Measurements from ENCODE around the gene PABPN1. TPM values are rescaled to one million over a fixed set of nuclear protein-coding genes. Genes with fewer than 3 reads are reported as not detected.

The PABPN1 gene
- total and polyA plus RNA-seq, 4 experiments from 2014 or later, result 91.7 to 196 (median 159) TPM

DNA sequence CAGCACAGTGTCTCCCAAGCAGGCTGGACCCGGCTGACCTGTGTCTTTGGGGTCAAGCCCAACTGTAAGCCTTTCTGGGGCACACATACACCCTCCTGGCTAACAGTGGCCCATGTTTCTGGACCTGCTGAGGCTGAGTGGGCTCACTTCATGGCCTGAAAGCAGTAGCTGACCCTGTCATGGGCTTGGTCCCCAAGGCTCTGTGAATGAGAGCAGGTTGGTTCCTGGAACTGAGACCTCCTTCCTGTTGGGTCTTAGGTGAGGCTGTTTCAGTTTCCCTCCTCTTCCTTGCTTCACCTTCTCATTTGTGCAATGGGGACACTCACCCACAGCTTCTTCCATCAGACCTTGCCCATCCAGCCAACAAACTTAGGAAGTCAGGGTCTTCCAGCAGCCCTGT is 50.6 kb downstream of the PABPN1 start:
- Mint-ChIP-seq H3K36me3 (no peaks in the 10 kb centered on the region), H3K4me3 (no peak overlapping the region)
- no peak for DNase-seq

DNA sequence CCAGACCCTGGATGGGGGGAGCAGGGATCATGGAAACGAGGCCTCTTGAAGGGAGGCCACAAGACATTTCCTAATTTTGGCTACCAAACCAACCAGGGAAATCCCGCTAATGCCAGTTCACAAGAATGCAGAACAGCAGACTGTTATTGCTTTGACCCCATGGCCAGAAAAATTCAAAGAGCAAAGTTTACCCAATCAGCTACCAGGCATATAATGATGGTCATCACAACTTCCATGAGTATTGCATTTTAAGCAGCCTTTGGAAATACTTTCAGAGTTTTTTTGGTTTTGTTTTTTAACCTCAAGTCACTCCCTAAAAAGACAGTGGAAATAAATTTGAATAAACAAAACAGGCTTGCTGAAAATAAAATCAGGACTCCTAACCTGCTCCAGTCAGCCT is 51.3 kb downstream of the PABPN1 start, which contains the start of gene IL25:
TSS of gene IL25 (plus strand) at position 301 of the 400 bp plus-strand sequence.
- H3K9me3 Mint-ChIP-seq, result no peaks in the 10 kb centered on the region

More for the DNA sequence above, 50.6 kb downstream of the PABPN1 start:
- no peak overlapping the region for H3K4me3 ChIP-seq (ENCODE audit: low read length in 2 of 2)
- CTCF ChIA-PET (ENCODE audit: partially characterized antibody), result interaction anchor here (1.0 kb wide), 1 partner anchor 11 kb away, joined by 3 read pairs; no protein-coding TSS in a partner anchor
- H3K27ac ChIP-seq (ENCODE audit: low read depth, low read length), result no peak overlapping the region
- peaks cover 6 to 10% of the 10 kb centered on the region in 2 donors for H3K27me3 Mint-ChIP-seq
- no peaks in the 10 kb centered on the region for H3K4me1 ChIP-seq (ENCODE audit: insufficient read depth, low read length)
- H3K4me1 Mint-ChIP-seq, result peaks cover 0 to 2% (median 0%) of the 10 kb centered on the region in 4 donors
- H3K27ac Mint-ChIP-seq, result no peak overlapping the region
- H3K36me3 ChIP-seq (ENCODE audit: insufficient read depth, low read length), result no peaks in the 10 kb centered on the region
- no peaks in the 10 kb centered on the region for H3K9me3 Mint-ChIP-seq
- no peaks in the 10 kb centered on the region for H3K27me3 ChIP-seq (ENCODE audit: insufficient read depth, low read length)
- intact Hi-C loops (cut with micrococcal nuclease), result no loop called here
- POLR2A ChIA-PET (ENCODE audit: partially characterized antibody), result no interaction called here
- no peaks in the 10 kb centered on the region for H3K9me3 ChIP-seq (ENCODE audit: control insufficient read depth in 1 of 2, low read length in 2 of 2)

DNA sequence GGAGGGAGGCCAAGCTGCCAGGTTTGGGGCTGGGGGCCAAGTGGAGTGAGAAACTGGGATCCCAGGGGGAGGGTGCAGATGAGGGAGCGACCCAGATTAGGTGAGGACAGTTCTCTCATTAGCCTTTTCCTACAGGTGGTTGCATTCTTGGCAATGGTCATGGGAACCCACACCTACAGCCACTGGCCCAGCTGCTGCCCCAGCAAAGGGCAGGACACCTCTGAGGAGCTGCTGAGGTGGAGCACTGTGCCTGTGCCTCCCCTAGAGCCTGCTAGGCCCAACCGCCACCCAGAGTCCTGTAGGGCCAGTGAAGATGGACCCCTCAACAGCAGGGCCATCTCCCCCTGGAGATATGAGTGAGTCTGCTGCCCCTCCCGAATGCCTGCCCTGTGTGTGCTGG is 51.8 kb downstream of the PABPN1 start:
- Histone ChIP-seq H3K4me3 (ENCODE audit: low read length in 2 of 2) (no peak overlapping the region), H3K9me3 (ENCODE audit: control insufficient read depth in 1 of 2, low read length in 2 of 2) (no peaks in the 10 kb centered on the region), H3K4me1 (ENCODE audit: insufficient read depth, low read length) (no peaks in the 10 kb centered on the region), H3K27me3 (ENCODE audit: insufficient read depth, low read length) (no peaks in the 10 kb centered on the region), H3K36me3 (ENCODE audit: insufficient read depth, low read length) (no peaks in the 10 kb centered on the region), H3K27ac (ENCODE audit: low read depth, low read length) (no peak overlapping the region)
- intact Hi-C loops (cut with micrococcal nuclease), result no loop called here
- DNase-seq, result no peak
- Mint-ChIP-seq H3K27ac (no peak overlapping the region), H3K4me3 (no peak overlapping the region), H3K4me1 (no peaks in the 10 kb centered on the region), H3K9me3 (no peaks in the 10 kb centered on the region), H3K27me3 (peaks cover 0 to 2% of the 10 kb centered on the region in 2 donors), H3K36me3 (no peaks in the 10 kb centered on the region)
- CTCF ChIA-PET (ENCODE audit: partially characterized antibody), result no interaction called here
- POLR2A ChIA-PET (ENCODE audit: partially characterized antibody), result no interaction called here

More for the DNA sequence above, 51.3 kb downstream of the PABPN1 start, which contains the start of gene IL25:
- Histone ChIP-seq H3K27ac (ENCODE audit: low read depth, low read length) (no peak within 1 kb of the TSS), H3K36me3 (ENCODE audit: insufficient read depth, low read length) (no peaks in the 10 kb centered on the region), H3K4me1 (ENCODE audit: insufficient read depth, low read length) (no peaks in the 10 kb centered on the region), H3K4me3 (ENCODE audit: low read length in 2 of 2) (no peak within 1 kb of the TSS), H3K27me3 (ENCODE audit: insufficient read depth, low read length) (no peaks in the 10 kb centered on the region), H3K9me3 (ENCODE audit: control insufficient read depth in 1 of 2, low read length in 2 of 2) (no peaks in the 10 kb centered on the region)
- ChIA-PET POLR2A (ENCODE audit: partially characterized antibody) (no interaction called here), CTCF (ENCODE audit: partially characterized antibody) (interaction anchor here (1.0 kb wide), 1 partner anchor 11 kb away, joined by 3 read pairs; no protein-coding TSS in a partner anchor)
- no peak for DNase-seq
- Mint-ChIP-seq H3K27me3 (peaks cover under 1 to 4% of the 10 kb centered on the region in 2 donors), H3K27ac (no peak within 1 kb of the TSS), H3K36me3 (no peaks in the 10 kb centered on the region), H3K4me3 (no peak within 1 kb of the TSS), H3K4me1 (no peaks in the 10 kb centered on the region)
- intact Hi-C loops (cut with micrococcal nuclease), result no loop called here

Other genes with a start within 250 kb of the PABPN1 start
- 100 to 1,000 TPM; 317 to 327 TPM for gene ACIN1, start 226.3 kb upstream of the PABPN1 start, total RNA-seq
- 10 to 100 TPM in 1 of 2 donors, 1 to 10 TPM in 1; 1.2 to 20.5 TPM for gene ACIN1, start 226.3 kb upstream of the PABPN1 start, polyA plus RNA-seq
- 10 to 100 TPM; 49.7 to 54.0 TPM for gene C14orf119, start 226.0 kb upstream of the PABPN1 start, total RNA-seq
- 100 to 1,000 TPM in 1 of 2 donors, 10 to 100 TPM in 1; 80.1 to 147 TPM for gene C14orf119, start 226.0 kb upstream of the PABPN1 start, polyA plus RNA-seq
- gene CIROP, start 216.5 kb upstream of the PABPN1 start, total RNA-seq, result not detected
- not detected for gene CIROP, start 216.5 kb upstream of the PABPN1 start, polyA plus RNA-seq
- gene CEBPE, start 202.2 kb upstream of the PABPN1 start, total RNA-seq, result under 1 TPM; 0.69 to 0.84 TPM
- gene CEBPE, start 202.2 kb upstream of the PABPN1 start, polyA plus RNA-seq, result under 1 TPM; 0.16 to 0.35 TPM
- gene SLC7A8, start 137.8 kb upstream of the PABPN1 start, total RNA-seq, result 1 to 10 TPM; 2.4 to 4.1 TPM
- under 1 TPM; 0.56 to 0.62 TPM for gene SLC7A8, start 137.8 kb upstream of the PABPN1 start, polyA plus RNA-seq
- gene RNF212B, start 83.5 kb upstream of the PABPN1 start, total RNA-seq, result not detected
- gene RNF212B, start 83.5 kb upstream of the PABPN1 start, polyA plus RNA-seq, result not detected
- gene HOMEZ, start 35.3 kb upstream of the PABPN1 start, total RNA-seq, result 10 to 100 TPM; 21.0 to 21.7 TPM
- gene HOMEZ, start 35.3 kb upstream of the PABPN1 start, polyA plus RNA-seq, result 1 to 10 TPM; 1.5 to 5.7 TPM
- 10 to 100 TPM; 82.3 to 87.3 TPM for gene PPP1R3E, start 18.6 kb upstream of the PABPN1 start, total RNA-seq
- gene PPP1R3E, start 18.6 kb upstream of the PABPN1 start, polyA plus RNA-seq, result 1 to 10 TPM; 1.3 to 2.9 TPM
- 1 to 10 TPM; 2.0 to 3.6 TPM for gene BCL2L2, start 14.6 kb upstream of the PABPN1 start, total RNA-seq
- gene BCL2L2, start 14.6 kb upstream of the PABPN1 start, polyA plus RNA-seq, result not detected
- 10 to 100 TPM; 19.8 to 21.1 TPM for gene SLC22A17, start 31.4 kb downstream of the PABPN1 start, total RNA-seq
- 1 to 10 TPM; 2.9 to 3.9 TPM for gene SLC22A17, start 31.4 kb downstream of the PABPN1 start, polyA plus RNA-seq
- gene EFS, start 43.7 kb downstream of the PABPN1 start, total RNA-seq, result not detected
- gene EFS, start 43.7 kb downstream of the PABPN1 start, polyA plus RNA-seq, result not detected
- not detected for gene IL25, start 51.4 kb downstream of the PABPN1 start, total RNA-seq
- gene IL25, start 51.4 kb downstream of the PABPN1 start, polyA plus RNA-seq, result not detected
- not detected for gene CMTM5, start 55.6 kb downstream of the PABPN1 start, total RNA-seq
- not detected for gene CMTM5, start 55.6 kb downstream of the PABPN1 start, polyA plus RNA-seq
- gene MYH6, start 86.8 kb downstream of the PABPN1 start, total RNA-seq, result not detected
- not detected for gene MYH6, start 86.8 kb downstream of the PABPN1 start, polyA plus RNA-seq
- gene MYH7, start 114.2 kb downstream of the PABPN1 start, total RNA-seq, result not detected
- gene MYH7, start 114.2 kb downstream of the PABPN1 start, polyA plus RNA-seq, result not detected
- 10 to 100 TPM; 60.7 to 63.5 TPM for gene NGDN, start 148.2 kb downstream of the PABPN1 start, total RNA-seq
- 10 to 100 TPM; 61.0 to 95.1 TPM for gene NGDN, start 148.2 kb downstream of the PABPN1 start, polyA plus RNA-seq
- under 1 TPM; 0.35 to 0.36 TPM for gene ZFHX2, start 230.3 kb downstream of the PABPN1 start, total RNA-seq
- not detected for gene ZFHX2, start 230.3 kb downstream of the PABPN1 start, polyA plus RNA-seq
- gene THTPA, start 234.8 kb downstream of the PABPN1 start, total RNA-seq, result 10 to 100 TPM; 25.6 to 26.2 TPM
- 10 to 100 TPM; 10.9 to 15.5 TPM for gene THTPA, start 234.8 kb downstream of the PABPN1 start, polyA plus RNA-seq
- 100 to 1,000 TPM; 492 to 498 TPM for gene AP1G2, start 246.3 kb downstream of the PABPN1 start, total RNA-seq
- 100 to 1,000 TPM in 1 of 2 donors, 10 to 100 TPM in 1; 65.7 to 108 TPM for gene AP1G2, start 246.3 kb downstream of the PABPN1 start, polyA plus RNA-seq

All from CD4-positive, alpha-beta memory T cell (primary cell).